Frontal cortex (tissue), 4 donors: ENCODE measurements around the gene VSIG2. TPM values are rescaled to one million over a fixed set of nuclear protein-coding genes. Genes with fewer than 3 reads are reported as not detected.
"Not testable (repeated sequence)": the region's sequence is repeated elsewhere in the genome, so short reads cannot be mapped to it uniquely, and the experiment has no call there.

Source experiments
- DNase-seq, 2 donors: peaks; one replicate each; pipeline ENCODE4 v3.0.0; 2012; ENCODE audit warnings: low spot score in 2 of 2
- FAIRE-seq: peaks from 2 replicates; lab custom pipeline; 2012; peaks lifted over from hg19 to GRCh38; lab: Jason Lieb, UNC
- total RNA-seq: library from RNA; depleted of rRNA; stranded (reverse); fragments of >200 nt; gene quantifications from one replicate; pipeline ENCODE4 v1.2.3, GENCODE V29; 2014
- donor health status: control.
- donor health status: control.
- donor health status: control.

Gene VSIG2, protein sequence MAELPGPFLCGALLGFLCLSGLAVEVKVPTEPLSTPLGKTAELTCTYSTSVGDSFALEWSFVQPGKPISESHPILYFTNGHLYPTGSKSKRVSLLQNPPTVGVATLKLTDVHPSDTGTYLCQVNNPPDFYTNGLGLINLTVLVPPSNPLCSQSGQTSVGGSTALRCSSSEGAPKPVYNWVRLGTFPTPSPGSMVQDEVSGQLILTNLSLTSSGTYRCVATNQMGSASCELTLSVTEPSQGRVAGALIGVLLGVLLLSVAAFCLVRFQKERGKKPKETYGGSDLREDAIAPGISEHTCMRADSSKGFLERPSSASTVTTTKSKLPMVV
- not detected for total RNA-seq

DNA sequence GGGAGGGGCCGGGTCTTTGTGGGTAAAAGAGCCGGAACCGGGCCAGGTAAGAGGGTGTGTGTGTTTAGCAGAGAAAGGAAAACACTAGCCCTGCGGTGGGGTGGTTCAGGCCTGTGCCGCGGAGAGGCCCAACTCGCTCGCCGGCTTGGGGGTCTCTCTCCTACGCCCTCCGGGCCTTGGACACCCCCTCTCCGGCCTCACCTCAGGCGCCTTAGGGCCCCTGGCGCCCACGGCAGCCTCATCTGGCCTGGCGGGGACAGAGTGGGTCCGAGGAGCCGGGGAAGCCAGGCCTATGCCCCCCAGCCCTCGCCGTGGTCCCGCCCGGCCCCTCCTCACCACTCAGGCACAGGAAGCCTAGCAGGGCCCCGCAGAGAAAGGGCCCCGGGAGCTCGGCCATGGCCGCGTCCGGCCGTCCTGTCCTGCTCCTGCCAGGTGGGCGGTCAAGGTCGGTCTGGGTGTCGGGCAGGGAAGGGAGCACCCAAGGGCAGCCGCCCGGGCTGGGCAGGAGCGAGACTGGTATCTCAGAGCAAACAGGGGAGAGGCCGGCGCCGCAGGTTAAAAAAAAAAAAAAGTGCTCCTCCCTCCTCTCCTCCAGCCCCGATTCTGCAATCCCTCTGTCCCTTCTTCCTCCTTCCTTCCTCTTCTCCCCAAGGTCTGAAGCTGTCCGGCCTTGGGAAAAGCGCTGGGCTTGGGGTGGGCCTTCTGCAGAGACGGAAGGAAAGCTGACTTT is at the start of gene VSIG2:
Gene VSIG2, minus strand, starts transcription at position 515 of the 730 bp plus-strand sequence. Its CDS starts 118 bp downstream, at position 397.
- DNase-seq = no peak
- no peak for FAIRE-seq

DNA sequence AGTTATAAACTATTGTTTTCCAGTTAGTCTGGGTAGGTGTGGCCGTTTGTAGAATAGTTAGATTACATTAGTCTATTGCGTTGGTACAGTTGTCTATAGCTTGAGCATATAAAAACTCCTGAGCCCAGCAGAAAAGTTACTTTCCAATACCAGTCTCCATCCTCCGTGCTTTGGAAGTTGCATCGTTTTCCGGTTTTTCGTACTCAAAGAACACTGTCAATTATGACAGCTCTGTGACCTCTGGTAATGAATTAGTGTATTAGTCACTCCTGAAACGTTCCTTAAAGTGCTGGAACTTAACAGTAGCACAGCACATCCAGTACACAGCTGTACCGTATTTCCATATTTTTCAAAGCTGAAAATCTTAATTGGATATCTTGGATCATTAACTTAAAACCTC is 49.0 kb upstream of the VSIG2 start:
- DNase-seq = peak in 1 of 2 donors; percentile 14
- no peak for FAIRE-seq

GRCh38 chr11:124800226-124800929 is 48.3 kb upstream of the VSIG2 start, which contains the start of gene MSANTD2:
TSS of gene MSANTD2 (minus strand) at chr11:124800406. CDS start at chr11:124800380, 26 bp downstream.
- DNase-seq (peak; percentile 85 to 91), FAIRE-seq (no peak)

GRCh38 chr11:124799348-124800225 is 47.5 kb upstream of the VSIG2 start:
- peak; percentile 31 to 57 for DNase-seq
- no peak for FAIRE-seq

DNA sequence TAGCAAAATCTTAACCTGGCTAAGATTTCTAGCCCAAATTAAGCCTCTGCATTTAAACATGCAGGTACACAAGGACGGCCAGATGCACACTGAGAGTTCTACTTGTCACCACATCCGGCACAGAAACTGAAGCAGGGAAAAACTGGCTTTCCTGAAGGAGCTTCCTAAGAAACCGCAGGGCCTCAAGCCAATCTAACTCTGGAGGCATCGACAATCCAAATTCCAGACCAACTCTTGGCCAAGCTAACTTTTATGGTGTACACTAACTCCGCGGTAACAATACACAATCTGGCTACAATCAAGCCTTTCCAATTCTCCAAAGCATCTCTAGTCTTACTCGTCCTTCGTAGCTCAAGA is 46.9 kb upstream of the VSIG2 start:
- DNase-seq = peak in 1 of 2 donors; percentile 12
- FAIRE-seq = no peak

- FAIRE-seq (no peak), DNase-seq (no peak)
Measured at GRCh38 chr11:124796312-124796711, 44.3 kb upstream of the VSIG2 start.

DNA sequence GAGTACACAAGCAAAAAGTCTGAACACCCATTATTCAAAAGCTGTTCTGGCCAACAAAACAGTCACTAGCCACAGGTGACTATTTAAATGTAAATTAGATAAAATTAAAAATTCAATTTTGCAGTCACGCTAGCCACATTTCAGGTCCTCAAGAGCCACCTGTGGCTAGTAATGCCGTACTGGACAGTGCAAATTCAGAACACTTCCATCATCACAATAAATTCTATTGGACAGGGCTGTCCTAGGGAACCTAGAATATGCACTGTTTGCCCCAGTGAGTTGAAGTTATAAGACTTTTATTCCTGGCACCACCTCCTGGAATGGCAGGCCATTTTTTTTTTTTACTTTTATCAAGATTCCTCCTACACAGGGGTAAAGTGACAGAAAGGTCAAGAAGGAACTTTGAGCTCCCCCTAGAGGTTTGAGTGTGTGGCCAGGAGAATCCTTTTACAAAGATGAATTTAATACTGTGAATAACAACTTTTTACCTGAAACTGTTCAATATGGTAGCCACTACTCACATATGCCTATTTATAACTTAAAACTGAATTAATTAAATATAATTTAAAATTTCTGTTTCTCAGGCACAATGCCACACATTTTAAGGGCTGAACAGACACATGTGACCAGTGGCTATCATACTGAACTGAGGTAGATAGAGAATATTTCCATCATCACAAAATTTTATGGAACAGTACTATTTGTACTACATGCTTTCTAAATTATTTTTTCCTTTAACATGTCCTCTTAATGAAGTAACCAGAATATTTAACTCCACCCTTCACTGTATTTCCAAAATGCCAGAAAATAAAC is 41.6 kb upstream of the VSIG2 start:
- DNase-seq (peak in 1 of 2 donors; percentile 20), FAIRE-seq (no peak)

GRCh38 chr11:124791626-124792341 is 39.7 kb upstream of the VSIG2 start:
- no peak for FAIRE-seq
- DNase-seq = no peak

GRCh38 chr11:124788521-124788920 is 36.5 kb upstream of the VSIG2 start:
- no peak for FAIRE-seq
- DNase-seq = no peak

DNA sequence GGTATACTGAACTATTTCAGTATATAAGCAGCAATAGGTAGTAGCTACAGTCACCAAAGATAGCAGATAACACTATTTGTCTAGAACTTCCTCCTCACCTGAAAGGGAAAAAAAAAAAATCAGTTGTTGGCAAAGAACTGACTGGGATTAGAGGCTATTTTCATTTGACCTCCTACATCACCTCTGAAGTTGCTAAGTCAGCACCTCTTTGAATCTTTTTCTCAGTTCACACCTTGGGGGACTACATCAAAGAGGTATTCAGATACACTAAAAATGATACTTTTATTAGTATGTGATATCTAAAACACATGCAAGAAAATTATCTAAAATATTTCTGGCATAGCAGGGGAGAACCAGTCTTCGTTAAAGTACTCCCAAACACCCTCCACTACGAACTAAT is 32.0 kb upstream of the VSIG2 start:
- FAIRE-seq (no peak), DNase-seq (no peak)

DNA sequence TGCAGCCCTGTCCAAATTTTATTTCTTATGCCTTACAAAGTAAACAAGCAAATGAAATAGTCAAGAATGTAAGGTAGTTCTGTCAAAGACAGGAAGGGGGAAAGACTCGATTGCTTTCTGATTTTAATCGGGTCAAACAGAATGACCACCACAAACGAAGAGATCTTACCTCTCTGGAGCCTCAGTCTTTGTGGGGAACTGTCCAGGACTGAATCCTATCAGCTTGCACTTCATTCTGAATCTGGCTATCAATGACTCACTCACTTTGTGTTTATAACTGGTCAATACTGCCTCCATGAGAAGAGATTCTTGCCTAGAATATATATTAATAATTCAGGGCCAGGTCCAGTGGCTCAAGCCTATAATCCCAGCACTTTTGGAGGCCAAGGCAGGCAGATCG is 30.9 kb upstream of the VSIG2 start:
- no peak for FAIRE-seq
- DNase-seq = no peak

DNA sequence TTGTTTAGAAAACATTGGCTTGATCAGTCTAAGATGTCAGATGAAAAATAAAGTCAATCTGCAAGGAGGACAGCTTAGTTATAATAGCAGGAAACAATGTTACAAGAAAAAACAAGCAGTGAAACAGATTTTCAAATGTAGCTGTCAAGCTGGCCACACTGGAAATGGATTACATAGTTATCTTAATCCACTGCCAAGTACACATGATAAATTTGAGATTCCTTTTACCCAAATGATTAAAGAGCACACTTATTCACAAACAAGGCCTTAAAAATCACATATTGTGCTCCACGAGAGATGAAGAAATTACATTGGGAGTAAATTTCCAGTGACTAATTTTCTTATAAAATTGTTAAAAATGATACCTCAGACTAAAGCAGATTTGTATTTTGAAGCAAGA is 27.5 kb upstream of the VSIG2 start:
- DNase-seq (no peak), FAIRE-seq (no peak)

- DNase-seq (no peak), FAIRE-seq (no peak)
Measured at GRCh38 chr11:124778281-124778680, 26.2 kb upstream of the VSIG2 start.

- FAIRE-seq (no peak), DNase-seq (no peak)
Measured at GRCh38 chr11:124776865-124777645, 25.0 kb upstream of the VSIG2 start.

GRCh38 chr11:124770959-124771358 is 18.9 kb upstream of the VSIG2 start:
- not testable (repeated sequence) for FAIRE-seq

DNA sequence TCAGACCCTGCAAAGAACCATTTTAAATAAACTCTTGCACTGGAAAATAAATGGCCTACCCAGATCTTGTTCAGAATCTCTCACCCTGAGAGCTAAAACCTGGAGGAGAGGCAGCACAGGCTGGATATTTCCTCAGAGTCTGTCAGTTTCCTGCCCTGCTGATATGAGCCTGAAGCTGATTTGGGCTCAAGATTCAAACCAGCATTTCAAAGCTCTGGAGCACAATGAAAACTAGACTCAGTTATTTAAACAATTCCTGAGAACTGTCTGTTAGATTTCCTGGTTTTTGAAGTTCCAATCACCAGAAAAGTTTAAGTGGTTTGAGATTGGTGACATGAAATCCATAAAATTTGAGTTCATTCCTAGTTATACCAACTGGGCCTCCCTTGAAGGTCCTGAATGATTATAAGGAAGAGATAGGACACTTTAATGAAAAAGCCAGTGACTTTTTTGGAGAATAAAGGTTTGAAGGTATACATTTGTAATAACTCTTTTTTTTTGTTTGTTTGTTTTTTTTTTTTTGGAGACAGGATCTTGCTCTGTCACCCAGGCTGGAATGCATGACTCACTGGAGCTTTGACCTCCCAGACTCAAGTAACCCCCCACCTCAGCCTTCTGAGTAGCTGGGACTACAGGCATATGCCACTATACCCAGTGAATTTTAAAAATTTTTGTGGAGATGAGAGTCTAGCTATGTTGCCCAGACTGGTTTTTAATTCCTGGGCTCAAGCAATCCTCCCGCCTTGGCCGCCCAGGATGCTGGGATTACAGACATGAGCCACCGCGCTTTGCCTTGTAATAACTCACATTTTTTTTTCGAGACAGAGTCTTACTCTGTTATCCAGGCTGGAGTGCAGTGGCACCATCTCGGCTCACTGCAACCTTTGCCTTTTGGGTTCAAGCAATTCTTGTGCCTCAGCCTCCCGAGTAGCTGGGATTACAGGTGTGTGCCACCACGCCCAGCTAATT is 18.0 kb upstream of the VSIG2 start:
- DNase-seq = no peak

More at GRCh38 chr11:124770959-124771358, 18.9 kb upstream of the VSIG2 start:
- DNase-seq = not testable (repeated sequence)

More for the DNA sequence above, 18.0 kb upstream of the VSIG2 start:
- no peak for FAIRE-seq
